ENCODE data around the gene FAM50B. TPM values are rescaled to one million over a fixed set of nuclear protein-coding genes. Genes with fewer than 3 reads are reported as not detected.
A peak's percentile ranks its signal among the peaks of the same experiment; 100 is the strongest.

Gene FAM50B
- total and polyA plus RNA-seq, 2 of the 13 experiments (the other 11 are each of a cell fraction or from before 2014, with no cell fraction given) = 0.05 TPM; not detected in 1

DNA sequence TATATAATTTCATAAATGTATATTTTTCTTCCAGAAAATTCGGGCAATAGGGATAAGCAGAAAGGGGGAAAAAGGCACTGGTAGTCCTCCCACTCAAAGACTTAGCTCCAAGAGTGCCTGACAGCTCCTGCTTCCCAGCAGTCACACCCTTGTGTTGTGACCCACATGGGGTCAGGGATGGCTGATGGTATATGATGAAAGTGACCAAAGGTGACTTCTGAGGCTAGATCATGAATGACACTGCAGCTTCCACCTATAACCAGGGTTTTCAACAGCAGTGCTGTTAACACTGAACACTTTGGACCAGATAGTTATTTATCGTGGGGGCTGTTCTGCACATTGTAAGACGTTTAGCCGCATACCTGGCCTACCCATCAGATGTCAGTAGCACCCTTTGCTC, 22.3 kb downstream of the FAM50B start (continued):
- peak; percentile 72; the same call in 1 of the 2 replicates for TF ChIP-seq ZNF792 (CRISPR knock-in tag; IDR thresholded peaks at IDR 0.05)
- TF ChIP-seq ZNF644 (CRISPR knock-in tag; IDR thresholded peaks at IDR 0.05; ENCODE audit: low read depth) = peak; percentile 70; the same call in 1 of the 2 replicates
- TF ChIP-seq, protein P1, sequence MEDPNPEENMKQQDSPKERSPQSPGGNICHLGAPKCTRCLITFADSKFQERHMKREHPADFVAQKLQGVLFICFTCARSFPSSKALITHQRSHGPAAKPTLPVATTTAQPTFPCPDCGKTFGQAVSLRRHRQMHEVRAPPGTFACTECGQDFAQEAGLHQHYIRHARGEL (CRISPR knock-in tag; IDR thresholded peaks at IDR 0.05) = no peak
- TF ChIP-seq HMGA1 (CRISPR knock-in tag; conservative IDR thresholded peaks at IDR 0.05) = no peak
- no peak for TF ChIP-seq ZBTB3 (CRISPR knock-in tag; IDR thresholded peaks at IDR 0.05; ENCODE audit: borderline replicate concordance, low read depth)
- TF ChIP-seq ZNF510 (CRISPR knock-in tag; IDR thresholded peaks at IDR 0.05; ENCODE audit: low read depth) = no peak
- 0 out of 2 replicates have a peak, but pooled peaks have one; percentile 51 for TF ChIP-seq NFKBIZ (CRISPR knock-in tag; IDR thresholded peaks at IDR 0.05)
- no peak for TF ChIP-seq ZNF10 (CRISPR knock-in tag; IDR thresholded peaks at IDR 0.05; ENCODE audit: borderline replicate concordance, low read depth)
- TF ChIP-seq RORA (CRISPR knock-in tag; IDR thresholded peaks at IDR 0.05) = no peak
- peak; percentile 45; the same call in 1 of the 2 replicates for TF ChIP-seq YEATS2 (CRISPR knock-in tag; IDR thresholded peaks at IDR 0.05; ENCODE audit: borderline replicate concordance)
- TF ChIP-seq MEF2D (CRISPR knock-in tag; IDR thresholded peaks at IDR 0.05) = no peak
- TF ChIP-seq HES4 (CRISPR knock-in tag; IDR thresholded peaks at IDR 0.05; ENCODE audit: borderline replicate concordance) = no peak
- TF ChIP-seq, protein P2, sequence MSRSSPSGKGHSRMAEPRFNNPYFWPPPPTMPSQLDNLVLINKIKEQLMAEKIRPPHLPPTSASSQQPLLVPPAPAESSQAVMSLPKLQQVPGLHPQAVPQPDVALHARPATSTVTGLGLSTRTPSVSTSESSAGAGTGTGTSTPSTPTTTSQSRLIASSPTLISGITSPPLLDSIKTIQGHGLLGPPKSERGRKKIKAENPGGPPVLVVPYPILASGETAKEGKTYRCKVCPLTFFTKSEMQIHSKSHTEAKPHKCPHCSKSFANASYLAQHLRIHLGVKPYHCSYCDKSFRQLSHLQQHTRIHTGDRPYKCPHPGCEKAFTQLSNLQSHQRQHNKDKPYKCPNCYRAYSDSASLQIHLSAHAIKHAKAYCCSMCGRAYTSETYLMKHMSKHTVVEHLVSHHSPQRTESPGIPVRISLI (CRISPR knock-in tag; IDR thresholded peaks at IDR 0.05; ENCODE audit: borderline replicate concordance) = no peak
- no peak for TF ChIP-seq ISL2 (CRISPR knock-in tag; IDR thresholded peaks at IDR 0.05)
- TF ChIP-seq, protein P3, sequence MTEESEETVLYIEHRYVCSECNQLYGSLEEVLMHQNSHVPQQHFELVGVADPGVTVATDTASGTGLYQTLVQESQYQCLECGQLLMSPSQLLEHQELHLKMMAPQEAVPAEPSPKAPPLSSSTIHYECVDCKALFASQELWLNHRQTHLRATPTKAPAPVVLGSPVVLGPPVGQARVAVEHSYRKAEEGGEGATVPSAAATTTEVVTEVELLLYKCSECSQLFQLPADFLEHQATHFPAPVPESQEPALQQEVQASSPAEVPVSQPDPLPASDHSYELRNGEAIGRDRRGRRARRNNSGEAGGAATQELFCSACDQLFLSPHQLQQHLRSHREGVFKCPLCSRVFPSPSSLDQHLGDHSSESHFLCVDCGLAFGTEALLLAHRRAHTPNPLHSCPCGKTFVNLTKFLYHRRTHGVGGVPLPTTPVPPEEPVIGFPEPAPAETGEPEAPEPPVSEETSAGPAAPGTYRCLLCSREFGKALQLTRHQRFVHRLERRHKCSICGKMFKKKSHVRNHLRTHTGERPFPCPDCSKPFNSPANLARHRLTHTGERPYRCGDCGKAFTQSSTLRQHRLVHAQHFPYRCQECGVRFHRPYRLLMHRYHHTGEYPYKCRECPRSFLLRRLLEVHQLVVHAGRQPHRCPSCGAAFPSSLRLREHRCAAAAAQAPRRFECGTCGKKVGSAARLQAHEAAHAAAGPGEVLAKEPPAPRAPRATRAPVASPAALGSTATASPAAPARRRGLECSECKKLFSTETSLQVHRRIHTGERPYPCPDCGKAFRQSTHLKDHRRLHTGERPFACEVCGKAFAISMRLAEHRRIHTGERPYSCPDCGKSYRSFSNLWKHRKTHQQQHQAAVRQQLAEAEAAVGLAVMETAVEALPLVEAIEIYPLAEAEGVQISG (CRISPR knock-in tag; IDR thresholded peaks at IDR 0.05) = peak; percentile 19; the same call in 1 of the 2 replicates
- TF ChIP-seq, protein P4, sequence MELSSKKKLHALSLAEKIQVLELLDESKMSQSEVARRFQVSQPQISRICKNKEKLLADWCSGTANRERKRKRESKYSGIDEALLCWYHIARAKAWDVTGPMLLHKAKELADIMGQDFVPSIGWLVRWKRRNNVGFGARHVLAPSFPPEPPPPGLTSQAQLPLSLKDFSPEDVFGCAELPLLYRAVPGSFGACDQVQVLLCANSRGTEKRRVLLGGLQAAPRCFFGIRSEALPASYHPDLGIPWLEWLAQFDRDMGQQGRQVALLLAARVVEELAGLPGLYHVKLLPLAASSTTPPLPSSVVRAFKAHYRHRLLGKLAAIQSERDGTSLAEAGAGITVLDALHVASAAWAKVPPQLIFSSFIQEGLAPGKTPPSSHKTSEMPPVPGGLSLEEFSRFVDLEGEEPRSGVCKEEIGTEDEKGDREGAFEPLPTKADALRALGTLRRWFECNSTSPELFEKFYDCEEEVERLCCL (CRISPR knock-in tag; IDR thresholded peaks at IDR 0.05; ENCODE audit: borderline replicate concordance) = no peak
- peak; percentile 44; the same call in 1 of the 2 replicates for TF ChIP-seq HOXA3 (CRISPR knock-in tag; IDR thresholded peaks at IDR 0.05)
- TF ChIP-seq SIN3A (IDR thresholded peaks at IDR 0.05; ENCODE audit: borderline replicate concordance, low read depth, low read length) = no peak
- TF ChIP-seq HNF4A (CRISPR knock-in tag; IDR thresholded peaks at IDR 0.05) = peak; percentile 83
- TF ChIP-seq, protein P5, sequence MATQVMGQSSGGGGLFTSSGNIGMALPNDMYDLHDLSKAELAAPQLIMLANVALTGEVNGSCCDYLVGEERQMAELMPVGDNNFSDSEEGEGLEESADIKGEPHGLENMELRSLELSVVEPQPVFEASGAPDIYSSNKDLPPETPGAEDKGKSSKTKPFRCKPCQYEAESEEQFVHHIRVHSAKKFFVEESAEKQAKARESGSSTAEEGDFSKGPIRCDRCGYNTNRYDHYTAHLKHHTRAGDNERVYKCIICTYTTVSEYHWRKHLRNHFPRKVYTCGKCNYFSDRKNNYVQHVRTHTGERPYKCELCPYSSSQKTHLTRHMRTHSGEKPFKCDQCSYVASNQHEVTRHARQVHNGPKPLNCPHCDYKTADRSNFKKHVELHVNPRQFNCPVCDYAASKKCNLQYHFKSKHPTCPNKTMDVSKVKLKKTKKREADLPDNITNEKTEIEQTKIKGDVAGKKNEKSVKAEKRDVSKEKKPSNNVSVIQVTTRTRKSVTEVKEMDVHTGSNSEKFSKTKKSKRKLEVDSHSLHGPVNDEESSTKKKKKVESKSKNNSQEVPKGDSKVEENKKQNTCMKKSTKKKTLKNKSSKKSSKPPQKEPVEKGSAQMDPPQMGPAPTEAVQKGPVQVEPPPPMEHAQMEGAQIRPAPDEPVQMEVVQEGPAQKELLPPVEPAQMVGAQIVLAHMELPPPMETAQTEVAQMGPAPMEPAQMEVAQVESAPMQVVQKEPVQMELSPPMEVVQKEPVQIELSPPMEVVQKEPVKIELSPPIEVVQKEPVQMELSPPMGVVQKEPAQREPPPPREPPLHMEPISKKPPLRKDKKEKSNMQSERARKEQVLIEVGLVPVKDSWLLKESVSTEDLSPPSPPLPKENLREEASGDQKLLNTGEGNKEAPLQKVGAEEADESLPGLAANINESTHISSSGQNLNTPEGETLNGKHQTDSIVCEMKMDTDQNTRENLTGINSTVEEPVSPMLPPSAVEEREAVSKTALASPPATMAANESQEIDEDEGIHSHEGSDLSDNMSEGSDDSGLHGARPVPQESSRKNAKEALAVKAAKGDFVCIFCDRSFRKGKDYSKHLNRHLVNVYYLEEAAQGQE (IDR thresholded peaks at IDR 0.05; ENCODE audit: borderline replicate concordance in 1 of 2, low read depth in 1 of 2, low read length in 2 of 2) = no peak

Measured in HepG2 (cell line).